Measurements from ENCODE around the gene MYLK. TPM values are rescaled to one million over a fixed set of nuclear protein-coding genes. Genes with fewer than 3 reads are reported as not detected.

MYLK gene
- total and polyA plus RNA-seq, 2 donors (not counting 1 experiment from before 2014, with no cell fraction given): 0.51 TPM; not detected in 1

DNA sequence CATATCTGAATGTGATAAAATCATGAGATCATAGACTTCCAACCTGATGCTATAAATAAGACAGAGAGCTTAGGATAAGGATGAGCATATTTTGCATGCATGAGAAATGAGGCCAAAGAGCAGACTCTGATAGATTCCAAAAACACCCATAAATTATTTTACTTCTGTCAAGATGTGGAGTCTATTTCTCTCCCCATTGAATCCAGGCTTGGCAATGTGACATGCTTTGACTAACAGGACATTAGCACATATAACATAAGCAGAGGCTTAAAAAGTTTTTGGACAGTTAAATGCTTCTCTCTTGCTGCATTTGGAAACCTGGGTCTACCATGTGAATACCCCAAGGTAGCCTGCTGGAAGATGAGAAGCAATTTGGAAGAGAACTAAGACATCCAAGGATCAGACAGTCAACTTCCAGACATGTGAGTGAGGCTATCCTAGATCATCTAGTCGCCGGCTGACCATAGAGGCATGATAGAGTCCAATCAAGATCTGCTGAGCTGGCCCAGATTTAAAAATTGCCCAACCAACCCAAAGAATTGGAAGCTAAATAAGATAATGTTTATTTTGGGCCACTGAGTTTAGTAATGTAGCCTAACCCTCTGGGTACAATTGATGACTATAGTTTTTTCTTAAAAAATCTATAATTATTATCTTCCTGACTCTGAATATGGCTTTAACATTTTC lies 30.3 kb downstream of the MYLK start:
- ChIA-PET POLR2A (no interaction called here), CTCF (no interaction called here)
- Mint-ChIP-seq H3K9me3 (ENCODE audit: insufficient read depth) (no peaks in the 10 kb centered on the region), H3K4me3 (no peak overlapping the region), H3K27ac (no peak overlapping the region), H3K4me1 (no peaks in the 10 kb centered on the region), H3K27me3 (no peaks in the 10 kb centered on the region)
- Histone ChIP-seq H3K4me2 (replicated peaks; ENCODE audit: low read depth, low read length, poor library complexity, severe bottlenecking) (no peak overlapping the region), H2AFZ (ENCODE audit: insufficient read depth, low read depth, low read length, poor library complexity, severe bottlenecking) (no peak overlapping the region), H3K27me3 (replicated peaks in 1 of 4; ENCODE audit: control extremely low read depth in 1 of 4, control insufficient read depth in 3 of 4, insufficient read depth in 4 of 4, low read length in 3 of 4) (peaks cover 0 to 4% (median 0%) of the 10 kb centered on the region in 4 experiments), H3K4me3 (ENCODE audit: control extremely low read depth in 1 of 5, extremely low read depth in 1 of 5, insufficient read depth in 1 of 5, low read depth in 2 of 5, low read length in 4 of 5) (no peak overlapping the region), H3K4me1 (ENCODE audit: control insufficient read depth in 2 of 2, insufficient read depth in 2 of 2, low read length in 2 of 2) (no peaks in the 10 kb centered on the region), H3K79me2 (ENCODE audit: control insufficient read depth, insufficient read depth, low read length) (no peaks in the 10 kb centered on the region), H3K36me3 (replicated peaks in 1 of 2; ENCODE audit: control extremely low read depth in 1 of 2, control insufficient read depth in 1 of 2, extremely low read depth in 1 of 2, insufficient read depth in 2 of 2, low read length in 1 of 2) (no peaks in the 10 kb centered on the region), H3K9ac (ENCODE audit: low read length) (no peak overlapping the region), H3K9me3 (ENCODE audit: control extremely low read depth in 1 of 3, control insufficient read depth in 2 of 3, insufficient read depth in 1 of 3, low read length in 2 of 3) (peaks cover 2 to 6% (median 2%) of the 10 kb centered on the region in 3 donors), H3K27ac (ENCODE audit: low read length in 2 of 2) (no peak overlapping the region), H4K20me1 (ENCODE audit: control insufficient read depth, insufficient read depth, low read length, poor library complexity, severe bottlenecking) (no peaks in the 10 kb centered on the region)
- ATAC-seq (ENCODE audit: low read depth): no peak
- intact Hi-C loops (cut with micrococcal nuclease): no loop called here
- TF ChIP-seq EZH2 (IDR thresholded peaks at IDR 0.05; ENCODE audit: borderline replicate concordance, insufficient read depth, low read depth, low read length, poor library complexity, severe bottlenecking) (no peak), CTCF (IDR thresholded peaks at IDR 0.05) (no peak)
- no CpG with 5 or more reads among the region's 2 CpGs for WGBS (ENCODE audit: insufficient coverage)
- DNase-seq: no peak

GRCh38 chr3:123847209-123847608 lies 36.9 kb downstream of the MYLK start:
- Histone ChIP-seq H3K27ac (ENCODE audit: low read length in 2 of 2) (no peak overlapping the region), H3K4me1 (ENCODE audit: control insufficient read depth in 2 of 2, insufficient read depth in 2 of 2, low read length in 2 of 2) (no peaks in the 10 kb centered on the region), H3K9ac (ENCODE audit: low read length) (no peak overlapping the region), H2AFZ (ENCODE audit: insufficient read depth, low read depth, low read length, poor library complexity, severe bottlenecking) (no peak overlapping the region), H3K9me3 (ENCODE audit: control extremely low read depth in 1 of 3, control insufficient read depth in 2 of 3, insufficient read depth in 1 of 3, low read length in 2 of 3) (peaks cover 4 to 18% (median 7%) of the 10 kb centered on the region in 3 donors), H4K20me1 (ENCODE audit: control insufficient read depth, insufficient read depth, low read length, poor library complexity, severe bottlenecking) (no peaks in the 10 kb centered on the region), H3K36me3 (replicated peaks in 1 of 2; ENCODE audit: control extremely low read depth in 1 of 2, control insufficient read depth in 1 of 2, extremely low read depth in 1 of 2, insufficient read depth in 2 of 2, low read length in 1 of 2) (no peaks in the 10 kb centered on the region), H3K4me3 (ENCODE audit: control extremely low read depth in 1 of 5, extremely low read depth in 1 of 5, insufficient read depth in 1 of 5, low read depth in 2 of 5, low read length in 4 of 5) (no peak overlapping the region), H3K27me3 (replicated peaks in 1 of 4; ENCODE audit: control extremely low read depth in 1 of 4, control insufficient read depth in 3 of 4, insufficient read depth in 4 of 4, low read length in 3 of 4) (no peaks in the 10 kb centered on the region), H3K79me2 (ENCODE audit: control insufficient read depth, insufficient read depth, low read length) (no peaks in the 10 kb centered on the region), H3K4me2 (replicated peaks; ENCODE audit: low read depth, low read length, poor library complexity, severe bottlenecking) (no peak overlapping the region)
- ChIA-PET CTCF (no interaction called here), POLR2A (no interaction called here)
- WGBS (ENCODE audit: insufficient coverage): 83% methylated on average over 1 of the region's 1 CpG
- intact Hi-C loops (cut with micrococcal nuclease): no loop called here
- DNase-seq (no peak), ATAC-seq (ENCODE audit: low read depth) (no peak)
- TF ChIP-seq EZH2 (IDR thresholded peaks at IDR 0.05; ENCODE audit: borderline replicate concordance, insufficient read depth, low read depth, low read length, poor library complexity, severe bottlenecking) (no peak), CTCF (IDR thresholded peaks at IDR 0.05) (no peak)
- H3K9me3 Mint-ChIP-seq (ENCODE audit: insufficient read depth): peaks cover 3% of the 10 kb centered on the region
- no peak overlapping the region for H3K4me3 Mint-ChIP-seq
- no peaks in the 10 kb centered on the region for H3K27me3 Mint-ChIP-seq
- no peaks in the 10 kb centered on the region for H3K4me1 Mint-ChIP-seq
- H3K27ac Mint-ChIP-seq: no peak overlapping the region

Data from B cell (primary cell).